ENCODE data around the gene CENPB.

CENPB gene

GRCh38 chr20:3739926-3740451 lies 46.6 kb downstream of the CENPB start:
- no peak for TF ChIP-seq CTCF (IDR thresholded peaks at IDR 0.05; ENCODE audit: borderline replicate concordance, control extremely low read depth, extremely low read depth, insufficient read depth, missing control alignments)
- DNase-seq (ENCODE audit: low spot score), result no peak
- in situ Hi-C loops (cut with MboI; ENCODE audit: low sequenced_read_pairs, unreplicated experiment), result no loop called here

GRCh38 chr20:3739054-3739925 lies 47.2 kb downstream of the CENPB start:
- no peak for DNase-seq (ENCODE audit: low spot score)
- TF ChIP-seq CTCF (IDR thresholded peaks at IDR 0.05; ENCODE audit: borderline replicate concordance, control extremely low read depth, extremely low read depth, insufficient read depth, missing control alignments), result no peak
- in situ Hi-C loops (cut with MboI; ENCODE audit: low sequenced_read_pairs, unreplicated experiment), result no loop called here

- TF ChIP-seq CTCF (IDR thresholded peaks at IDR 0.05; ENCODE audit: borderline replicate concordance, control extremely low read depth, extremely low read depth, insufficient read depth, missing control alignments), result no peak
- in situ Hi-C loops (cut with MboI; ENCODE audit: low sequenced_read_pairs, unreplicated experiment), result no loop called here
- no peak for DNase-seq (ENCODE audit: low spot score)
These were observed 48.2 kb downstream of the CENPB start for GRCh38 chr20:3738111-3739053.

- TF ChIP-seq CTCF (IDR thresholded peaks at IDR 0.05; ENCODE audit: borderline replicate concordance, control extremely low read depth, extremely low read depth, insufficient read depth, missing control alignments), result no peak
- in situ Hi-C loops (cut with MboI; ENCODE audit: low sequenced_read_pairs, unreplicated experiment), result no loop called here
- no peak for DNase-seq (ENCODE audit: low spot score)
These were observed 50.8 kb downstream of the CENPB start for GRCh38 chr20:3735768-3736167.

- in situ Hi-C loops (cut with MboI; ENCODE audit: low sequenced_read_pairs, unreplicated experiment), result no loop called here
- TF ChIP-seq CTCF (IDR thresholded peaks at IDR 0.05; ENCODE audit: borderline replicate concordance, control extremely low read depth, extremely low read depth, insufficient read depth, missing control alignments), result no peak
- DNase-seq (ENCODE audit: low spot score), result no peak
These were observed 52.3 kb downstream of the CENPB start for GRCh38 chr20:3734111-3734843.

Data from GM13976 (cell line).